ENCODE results near the gene GCAT. TPM values are rescaled to one million over a fixed set of nuclear protein-coding genes. Genes with fewer than 3 reads are reported as not detected.

GCAT gene
- total RNA-seq, 2 donors from 2014 or later, result 37.8 to 92.7 TPM

DNA sequence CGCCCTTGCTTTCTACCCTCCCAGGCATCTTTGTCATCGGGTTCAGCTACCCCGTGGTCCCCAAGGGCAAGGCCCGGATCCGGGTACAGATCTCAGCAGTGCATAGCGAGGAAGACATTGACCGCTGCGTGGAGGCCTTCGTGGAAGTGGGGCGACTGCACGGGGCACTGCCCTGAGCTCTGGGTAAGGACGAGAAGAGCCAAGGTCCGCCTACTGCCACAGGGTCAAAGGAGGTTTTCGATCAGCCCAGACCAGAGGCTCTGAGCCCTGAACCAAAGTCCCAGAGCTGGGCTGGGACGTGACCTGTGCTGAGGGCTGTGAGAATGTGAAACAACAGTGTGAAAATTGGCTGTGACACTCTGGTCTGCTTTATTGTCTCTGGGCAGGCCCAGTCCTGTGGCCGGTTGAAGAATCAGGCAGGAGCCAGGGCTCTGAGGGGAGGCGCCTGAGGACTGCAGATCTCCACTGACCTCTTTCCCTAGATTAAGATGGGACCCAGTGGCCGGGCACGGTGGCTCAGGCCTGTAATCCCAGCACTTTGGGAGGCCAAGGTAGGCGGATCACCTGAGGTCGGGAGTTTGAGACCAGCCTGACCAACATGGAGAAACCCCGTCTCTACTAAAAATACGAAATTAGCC is 8.9 kb downstream of the GCAT start:
- DNase-seq (ENCODE audit: low spot score), result no peak
- Histone ChIP-seq H3K27me3 (replicated peaks; ENCODE audit: insufficient read depth) (no peaks in the 10 kb centered on the region), H3K36me3 (peaks cover 0 to 14% of the 10 kb centered on the region in 2 donors), H3K4me3 (no peak overlapping the region), H3K27ac (no peak overlapping the region), H3K9me3 (no peaks in the 10 kb centered on the region), H3K4me1 (replicated peaks) (peaks cover 8% of the 10 kb centered on the region)
- WGBS, result 92% methylated on average over 23 of the region's 23 CpGs
- intact Hi-C loops (cut with DNase I), result loop anchor here (1.0 to 2.0 kb wide), 2 partner anchors 47 to 148 kb away; no protein-coding TSS in a partner anchor
- TF ChIP-seq POLR2A (IDR thresholded peaks at IDR 0.05) (no peak), POLR2AphosphoS5 (IDR thresholded peaks at IDR 0.05) (no peak)
- TF ChIP-seq, protein P1, sequence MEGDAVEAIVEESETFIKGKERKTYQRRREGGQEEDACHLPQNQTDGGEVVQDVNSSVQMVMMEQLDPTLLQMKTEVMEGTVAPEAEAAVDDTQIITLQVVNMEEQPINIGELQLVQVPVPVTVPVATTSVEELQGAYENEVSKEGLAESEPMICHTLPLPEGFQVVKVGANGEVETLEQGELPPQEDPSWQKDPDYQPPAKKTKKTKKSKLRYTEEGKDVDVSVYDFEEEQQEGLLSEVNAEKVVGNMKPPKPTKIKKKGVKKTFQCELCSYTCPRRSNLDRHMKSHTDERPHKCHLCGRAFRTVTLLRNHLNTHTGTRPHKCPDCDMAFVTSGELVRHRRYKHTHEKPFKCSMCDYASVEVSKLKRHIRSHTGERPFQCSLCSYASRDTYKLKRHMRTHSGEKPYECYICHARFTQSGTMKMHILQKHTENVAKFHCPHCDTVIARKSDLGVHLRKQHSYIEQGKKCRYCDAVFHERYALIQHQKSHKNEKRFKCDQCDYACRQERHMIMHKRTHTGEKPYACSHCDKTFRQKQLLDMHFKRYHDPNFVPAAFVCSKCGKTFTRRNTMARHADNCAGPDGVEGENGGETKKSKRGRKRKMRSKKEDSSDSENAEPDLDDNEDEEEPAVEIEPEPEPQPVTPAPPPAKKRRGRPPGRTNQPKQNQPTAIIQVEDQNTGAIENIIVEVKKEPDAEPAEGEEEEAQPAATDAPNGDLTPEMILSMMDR (IDR thresholded peaks at IDR 0.05), result no peak

DNA sequence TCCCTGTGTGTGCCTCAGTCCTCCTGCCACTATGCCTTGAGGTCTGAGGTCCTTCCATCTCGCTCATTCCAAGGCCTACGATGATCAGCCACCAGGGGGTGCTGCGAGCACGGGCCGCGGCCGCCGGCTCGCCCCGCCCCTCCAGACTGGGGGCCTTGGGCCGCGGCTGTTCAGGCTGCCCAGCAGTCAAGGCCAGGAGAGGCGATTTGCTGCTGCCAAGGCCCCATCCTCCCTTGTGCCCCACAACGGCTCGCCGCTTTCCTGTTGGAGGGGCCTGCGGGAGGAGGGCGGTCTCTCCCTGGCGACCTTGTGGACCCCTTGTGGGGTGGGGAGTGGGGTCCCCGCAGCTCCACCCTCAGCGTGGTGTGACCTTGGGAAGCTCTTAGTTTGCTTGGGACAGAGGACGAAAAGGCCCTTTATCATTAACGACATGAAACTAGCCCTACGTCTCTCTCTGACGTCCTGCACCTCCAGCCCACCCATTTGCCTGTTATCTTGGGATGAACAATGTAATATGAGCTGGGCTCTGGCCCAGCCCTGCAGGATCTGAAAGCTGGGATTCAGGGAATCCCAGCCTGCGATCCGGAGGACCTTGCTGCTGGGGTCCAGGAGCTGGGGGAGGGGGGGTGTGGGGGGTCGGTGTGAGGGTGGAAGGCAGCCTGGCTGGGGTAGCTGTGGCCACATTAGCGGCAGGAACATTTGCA is 10.1 kb downstream of the GCAT start:
- peak overlapping the region in 1 of 2 donors; percentile 45 for H3K27ac ChIP-seq
- intact Hi-C loops (cut with DNase I), result loop anchor here (1.0 to 2.0 kb wide), 2 partner anchors 45 to 147 kb away; no protein-coding TSS in a partner anchor

DNA sequence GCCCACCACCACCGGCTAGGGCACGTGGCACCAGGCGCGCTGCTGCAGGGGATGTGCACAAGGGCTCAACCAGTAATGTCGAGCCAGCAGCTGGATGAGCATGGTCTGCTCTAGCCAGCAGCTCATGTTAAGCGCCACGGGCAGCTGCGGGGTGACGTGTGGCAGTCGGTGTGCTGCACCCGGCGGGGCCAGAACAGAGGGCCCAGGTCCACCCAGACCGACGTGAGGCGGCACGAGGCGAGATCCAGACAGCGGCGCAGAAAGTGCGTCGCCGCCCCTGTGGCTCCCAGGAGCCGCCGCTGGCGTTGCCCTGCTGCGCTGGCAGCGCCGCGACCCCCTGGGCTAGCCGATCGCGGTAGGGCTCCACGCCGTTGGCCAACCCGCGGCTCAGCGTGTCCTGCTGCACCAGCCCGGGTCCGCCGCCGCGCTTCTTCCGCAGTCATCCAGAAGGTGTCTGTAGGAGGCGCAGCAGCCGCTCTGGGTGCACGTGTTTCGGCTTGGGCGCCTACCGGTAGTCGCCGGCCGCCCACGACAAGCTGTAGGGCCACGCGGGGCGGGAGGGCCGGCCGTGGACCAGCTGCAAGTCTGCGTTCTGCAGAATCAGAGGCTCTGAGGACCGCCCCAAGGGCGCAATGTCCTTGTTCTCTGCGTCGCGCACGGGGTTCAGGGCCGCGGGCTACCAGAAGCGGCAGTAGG is 10.8 kb downstream of the GCAT start:
- DNase-seq (ENCODE audit: low spot score), result peak; percentile 44
- Histone ChIP-seq H3K36me3 (peaks cover 0 to 7% of the 10 kb centered on the region in 2 donors), H3K27me3 (replicated peaks; ENCODE audit: insufficient read depth) (no peaks in the 10 kb centered on the region), H3K4me3 (peak overlapping the region in 1 of 2 donors; percentile 23), H3K27ac (no peak overlapping the region), H3K4me1 (replicated peaks) (peaks cover 8% of the 10 kb centered on the region), H3K9me3 (no peaks in the 10 kb centered on the region)
- no peak for TF ChIP-seq POLR2A (IDR thresholded peaks at IDR 0.05)
- TF ChIP-seq, protein P1 (IDR thresholded peaks at IDR 0.05), result peak in 3 of 4 experiments; percentile 16 to 47 (median 47)
- TF ChIP-seq POLR2AphosphoS5 (IDR thresholded peaks at IDR 0.05), result peak; percentile 23
- intact Hi-C loops (cut with DNase I), result no loop called here
- WGBS, result 3% methylated on average over 36 of the region's 68 CpGs

More for the DNA sequence above, 10.1 kb downstream of the GCAT start:
- peak; percentile 65 for DNase-seq (ENCODE audit: low spot score)
- peaks cover 0 to 11% of the 10 kb centered on the region in 2 donors for H3K36me3 ChIP-seq
- no peaks in the 10 kb centered on the region for H3K9me3 ChIP-seq
- H3K4me3 ChIP-seq, result peak overlapping the region; percentile 12 to 23
- 2% methylated on average over 26 of the region's 29 CpGs for WGBS
- H3K4me1 ChIP-seq (replicated peaks), result peaks cover 8% of the 10 kb centered on the region
- TF ChIP-seq, protein P1 (IDR thresholded peaks at IDR 0.05), result peak; percentile 86 to 97 (median 95)
- TF ChIP-seq POLR2A (IDR thresholded peaks at IDR 0.05), result no peak
- peak; percentile 80 for TF ChIP-seq POLR2AphosphoS5 (IDR thresholded peaks at IDR 0.05)
- H3K27me3 ChIP-seq (replicated peaks; ENCODE audit: insufficient read depth), result no peaks in the 10 kb centered on the region

DNA sequence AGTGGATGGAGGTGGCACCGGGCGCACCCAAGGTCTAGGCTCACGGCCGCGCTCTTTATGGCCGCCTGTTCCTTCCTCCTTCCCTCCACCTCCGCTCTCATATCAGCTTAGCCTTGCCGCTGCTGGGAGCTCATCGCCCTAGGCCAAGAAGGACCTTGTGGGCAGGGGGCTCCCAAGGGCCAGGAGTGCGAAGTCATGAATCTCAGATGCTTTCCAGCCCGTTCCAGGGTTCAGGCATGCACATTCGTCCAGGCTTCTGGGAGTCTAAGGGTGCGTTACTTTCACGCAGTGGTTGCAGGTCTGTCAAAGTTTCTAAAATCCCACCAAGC is 11.3 kb downstream of the GCAT start:
- H3K4me1 ChIP-seq (replicated peaks), result peaks cover 8% of the 10 kb centered on the region
- peak overlapping the region in 1 of 2 donors; percentile 23 for H3K4me3 ChIP-seq
- 26% methylated on average over 12 of the region's 14 CpGs for WGBS
- no peaks in the 10 kb centered on the region for H3K9me3 ChIP-seq
- no peak for TF ChIP-seq POLR2A (IDR thresholded peaks at IDR 0.05)
- TF ChIP-seq POLR2AphosphoS5 (IDR thresholded peaks at IDR 0.05), result no peak
- TF ChIP-seq, protein P1 (IDR thresholded peaks at IDR 0.05), result no peak
- H3K36me3 ChIP-seq, result peaks cover 0 to 7% of the 10 kb centered on the region in 2 donors
- no peaks in the 10 kb centered on the region for H3K27me3 ChIP-seq (replicated peaks; ENCODE audit: insufficient read depth)
- intact Hi-C loops (cut with DNase I), result no loop called here
- H3K27ac ChIP-seq, result no peak overlapping the region
- DNase-seq (ENCODE audit: low spot score), result no peak
